SK-N-MC (cell line): Measurements from ENCODE around the gene CACNG4.

Experiments used
- EZH2 ChIP-seq: fragments of 200-600 bp; sonication (generic); IDR thresholded peaks from one replicate; pipeline ENCODE4 v1.6.1; 2017; ENCODE audit warnings: antibody characterized with exemption
- POLR2AphosphoS5 ChIP-seq: IDR thresholded peaks from 2 replicates; pipeline ENCODE4 v1.6.1; 2012; ENCODE audit warnings: mild to moderate bottlenecking, low read depth, low read length, borderline replicate concordance

- TF ChIP-seq POLR2AphosphoS5 (no peak), EZH2 (no peak)
Measured at GRCh38 chr17:67056746-67057490, 92.4 kb downstream of the CACNG4 start.
